AG20443 (cell line): ENCODE data around the gene CBLIF.
"Not testable (repeated sequence)": the region's sequence is repeated elsewhere in the genome, so short reads cannot be mapped to it uniquely, and the experiment has no call there.

Experiments
- DNase-seq: peaks from one replicate; pipeline ENCODE4 v3.0.0; 2012; ENCODE audit warnings: low spot score, mixed read lengths

CBLIF gene

DNA sequence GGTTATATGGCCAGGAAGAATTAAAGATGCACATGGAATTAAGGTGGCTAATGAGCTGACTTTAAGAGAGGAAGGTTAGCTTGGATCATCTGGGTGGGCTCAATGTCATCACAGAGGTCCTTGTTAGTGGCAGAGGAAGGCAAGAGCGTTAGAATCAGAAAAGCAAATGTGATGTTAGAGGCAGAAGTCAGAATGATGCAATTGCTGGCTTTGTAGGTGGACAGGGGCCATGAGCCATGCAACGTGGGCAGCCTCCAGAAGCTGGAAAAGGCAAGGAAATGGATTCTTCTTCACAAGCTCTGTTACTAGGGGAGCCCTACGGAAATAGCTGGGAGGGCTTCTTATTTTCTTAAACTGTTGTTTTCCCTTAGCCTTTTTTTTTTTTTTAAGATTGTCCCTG lies 2.3 kb upstream of the CBLIF start:
- no peak for DNase-seq

- DNase-seq, result no peak
These were observed 1.3 kb upstream of the CBLIF start for GRCh38 chr11:59846556-59846955.

DNA sequence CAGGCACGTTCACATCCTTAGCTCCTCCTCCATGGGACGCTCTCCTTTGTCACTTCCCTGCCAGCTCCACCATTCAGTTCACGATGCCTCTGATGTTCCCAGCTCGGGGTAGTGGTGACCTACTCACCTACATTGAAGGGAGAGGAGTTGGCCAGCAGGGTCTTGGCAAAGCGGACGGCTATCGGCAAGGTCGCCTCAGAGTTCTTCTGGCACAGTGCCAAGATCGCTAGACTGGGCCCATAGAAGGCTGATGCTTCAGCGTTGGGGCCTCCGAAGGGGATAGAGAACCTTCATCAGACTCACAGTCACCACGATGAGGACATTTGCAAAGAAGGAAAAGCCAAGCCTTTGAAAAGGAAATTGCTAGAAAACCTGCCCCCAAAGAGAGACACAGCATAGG lies 3.0 kb downstream of the CBLIF start:
- no peak for DNase-seq

GRCh38 chr11:59841514-59841913 lies 3.8 kb downstream of the CBLIF start:
- DNase-seq, result no peak

DNA sequence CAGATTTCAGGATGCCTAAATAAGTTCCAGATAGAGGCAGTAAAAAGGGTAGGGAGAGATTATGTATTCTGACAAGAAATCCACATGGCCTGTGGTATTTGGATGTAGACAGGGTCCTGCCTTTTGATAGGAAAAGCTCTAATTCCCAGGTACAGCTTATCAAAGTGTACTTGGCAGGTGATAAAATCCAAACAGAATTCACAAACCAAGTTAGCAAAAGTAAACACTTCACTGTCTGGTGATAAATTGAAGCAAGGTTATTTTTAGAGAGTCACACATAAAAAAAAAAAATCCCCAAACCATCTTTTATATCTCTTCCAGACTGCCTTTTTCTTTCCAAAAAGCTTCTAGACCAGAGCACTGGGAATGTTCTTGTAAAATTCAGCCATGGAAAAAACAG lies 5.7 kb downstream of the CBLIF start:
- DNase-seq, result no peak

DNA sequence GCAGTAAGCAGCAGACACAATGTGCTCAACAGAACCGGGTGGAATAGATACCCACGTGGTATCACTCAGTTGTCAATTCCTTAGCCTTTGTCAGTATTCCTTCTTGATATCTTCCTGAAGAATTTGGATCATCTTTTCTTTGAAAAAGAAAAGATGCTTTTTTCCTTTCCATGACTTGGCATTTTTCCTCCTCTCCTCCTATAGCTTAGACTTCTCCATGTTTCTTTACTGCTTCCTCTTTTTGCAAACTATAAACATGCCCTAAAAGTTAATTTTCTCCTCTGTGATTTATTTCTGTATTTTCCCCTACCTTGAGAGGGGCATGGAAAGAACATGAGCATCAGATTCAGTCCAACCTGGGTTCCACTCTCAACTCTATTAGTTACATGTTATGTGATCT lies 11.7 kb downstream of the CBLIF start:
- no peak for DNase-seq

- no peak for DNase-seq
These were observed 15.9 kb downstream of the CBLIF start for GRCh38 chr11:59829358-59829757.

GRCh38 chr11:59822989-59823566 lies 22.2 kb downstream of the CBLIF start:
- peak; percentile 68 for DNase-seq

DNA sequence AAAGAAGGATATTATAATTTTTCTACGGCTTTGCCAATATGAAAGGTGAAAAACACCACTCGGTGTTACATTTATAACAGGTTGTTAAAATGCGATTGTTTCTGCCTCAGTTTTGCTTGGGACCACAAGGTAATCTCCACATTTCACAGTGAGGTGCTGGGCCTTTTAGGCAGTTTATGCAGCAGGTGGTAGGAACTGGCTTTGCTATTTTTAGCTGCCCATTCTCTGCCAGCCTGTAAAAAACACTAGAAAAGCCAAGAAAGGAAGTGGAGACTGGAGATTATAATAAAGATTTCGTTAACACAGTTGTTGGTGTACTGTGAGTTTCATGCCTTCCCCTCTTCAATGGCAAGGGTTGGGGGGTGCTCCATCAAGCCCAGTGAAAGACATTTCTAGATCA lies 26.7 kb downstream of the CBLIF start:
- DNase-seq, result no peak

GRCh38 chr11:59816434-59816833 lies 28.9 kb downstream of the CBLIF start:
- not testable (repeated sequence) for DNase-seq

DNA sequence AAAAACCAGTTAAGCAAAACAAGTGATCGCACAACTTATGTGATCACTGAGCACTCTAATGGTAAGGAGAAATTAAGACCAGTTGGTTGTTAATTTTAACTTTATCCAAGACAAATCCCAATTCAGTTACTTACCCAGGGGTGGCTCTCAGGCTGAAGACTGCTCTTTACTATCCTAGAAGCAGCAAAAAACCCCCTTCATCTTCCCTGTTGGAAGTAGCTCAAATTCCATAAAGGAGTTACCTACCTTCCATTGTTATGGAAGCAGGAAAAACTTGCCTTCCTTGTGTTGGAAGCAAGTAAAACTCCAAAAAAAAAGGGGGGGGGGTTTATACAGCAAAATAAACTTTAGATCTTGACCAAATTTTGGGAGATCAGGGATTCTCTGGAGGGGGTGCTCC lies 29.5 kb downstream of the CBLIF start:
- no peak for DNase-seq

- DNase-seq, result no peak
These were observed 31.3 kb downstream of the CBLIF start for GRCh38 chr11:59814021-59814420.

GRCh38 chr11:59813364-59813763 lies 31.9 kb downstream of the CBLIF start:
- no peak for DNase-seq

- no peak for DNase-seq
These were observed 33.1 kb downstream of the CBLIF start for GRCh38 chr11:59812220-59812619.

- no peak for DNase-seq
These were observed 34.4 kb downstream of the CBLIF start for GRCh38 chr11:59810911-59811259.

DNA sequence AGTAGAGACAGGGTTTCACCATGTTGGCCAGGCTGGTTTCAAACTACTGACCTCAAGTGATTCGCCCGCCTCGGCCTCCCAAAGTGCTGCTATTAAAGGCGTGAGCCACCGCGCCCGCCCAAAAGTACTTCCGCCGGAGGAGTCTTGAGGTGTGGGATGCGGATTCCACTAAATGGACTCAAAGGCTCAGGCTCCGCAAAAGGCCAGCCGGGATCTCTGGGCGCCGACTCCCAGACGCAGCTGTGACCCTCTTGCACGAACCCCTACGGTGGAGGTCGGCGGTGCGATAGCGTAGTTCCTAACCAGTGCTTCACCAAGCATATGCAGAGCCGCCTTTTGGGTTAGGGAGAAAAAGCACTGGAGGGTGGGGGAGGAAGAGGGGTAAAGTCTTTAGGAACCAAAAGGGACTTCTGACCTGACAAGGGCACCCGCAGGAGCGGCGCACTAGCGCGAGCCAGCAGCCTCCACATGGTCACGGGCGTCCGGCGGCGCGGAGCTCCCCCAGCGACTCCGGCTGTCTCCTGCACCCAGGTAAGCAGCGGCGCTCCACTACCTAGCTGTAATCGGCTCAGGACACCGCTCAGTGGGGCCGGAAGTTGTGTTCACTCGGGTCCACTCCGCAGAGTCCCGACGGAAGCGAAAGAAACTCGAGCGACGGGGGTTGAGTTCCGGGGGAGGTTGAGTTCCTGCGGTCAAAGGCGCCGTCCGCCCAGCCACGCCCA lies 34.9 kb downstream of the CBLIF start, which contains the start of gene MRPL16:
MRPL16 (minus strand) TSS at position 590 of the 722 bp plus-strand sequence; CDS start at position 470, 120 bp downstream.
- peak; percentile 95 for DNase-seq

- DNase-seq, result no peak
These were observed 38.2 kb downstream of the CBLIF start for GRCh38 chr11:59807047-59807610.

DNA sequence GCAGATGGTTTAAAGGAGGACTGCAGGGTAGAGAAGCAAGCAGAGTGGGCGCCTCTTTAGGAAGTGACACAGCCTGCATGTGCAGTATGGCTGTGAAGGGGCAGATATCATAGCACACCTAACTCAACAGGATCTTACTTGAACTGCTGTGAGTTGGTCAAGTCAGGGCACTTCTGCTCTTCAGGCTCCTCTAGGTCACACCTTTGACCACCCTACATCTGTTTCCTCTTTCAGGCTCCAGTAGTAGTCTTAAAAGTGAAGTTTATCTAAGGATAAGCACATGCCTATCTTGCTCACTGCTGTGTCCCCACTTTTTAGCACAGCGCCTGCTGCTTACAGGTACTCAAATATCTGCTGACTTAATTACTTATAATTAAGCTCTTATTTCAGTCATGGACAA lies 41.2 kb downstream of the CBLIF start:
- no peak for DNase-seq

GRCh38 chr11:59802639-59803176 lies 42.6 kb downstream of the CBLIF start:
- DNase-seq, result peak; percentile 62

DNA sequence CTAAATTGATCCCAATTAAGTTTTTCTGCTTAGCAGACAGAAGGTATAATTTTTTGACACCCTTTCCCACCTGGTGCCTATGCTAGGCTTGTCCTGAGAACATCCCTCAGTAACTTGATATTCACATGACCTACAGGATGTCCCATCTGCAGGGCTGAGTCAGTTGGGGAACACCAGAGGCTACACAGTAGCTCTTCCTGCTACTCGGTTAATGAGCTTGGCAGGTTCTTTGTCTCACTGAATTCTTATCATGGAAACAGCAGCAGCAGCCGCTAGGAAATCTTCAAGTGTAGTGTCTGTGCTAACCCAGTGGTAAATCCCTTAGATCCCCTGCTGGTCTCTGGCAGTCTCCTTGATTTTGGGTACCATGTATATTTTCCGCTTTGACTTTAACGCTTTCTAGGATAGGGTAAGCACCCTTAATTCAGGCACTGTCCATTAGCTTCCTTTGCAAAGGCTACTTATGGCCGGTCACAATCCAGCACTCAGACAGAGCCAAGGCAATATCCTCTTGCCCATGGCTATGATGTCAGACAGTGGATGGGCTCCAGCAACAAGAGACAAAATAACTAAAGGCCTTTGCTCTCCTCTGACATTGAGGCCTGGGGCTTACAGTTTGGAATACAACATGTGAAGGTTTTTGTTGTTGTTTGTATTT lies 43.2 kb downstream of the CBLIF start:
- DNase-seq, result peak; percentile 59

GRCh38 chr11:59801160-59801706 lies 44.1 kb downstream of the CBLIF start:
- no peak for DNase-seq

DNA sequence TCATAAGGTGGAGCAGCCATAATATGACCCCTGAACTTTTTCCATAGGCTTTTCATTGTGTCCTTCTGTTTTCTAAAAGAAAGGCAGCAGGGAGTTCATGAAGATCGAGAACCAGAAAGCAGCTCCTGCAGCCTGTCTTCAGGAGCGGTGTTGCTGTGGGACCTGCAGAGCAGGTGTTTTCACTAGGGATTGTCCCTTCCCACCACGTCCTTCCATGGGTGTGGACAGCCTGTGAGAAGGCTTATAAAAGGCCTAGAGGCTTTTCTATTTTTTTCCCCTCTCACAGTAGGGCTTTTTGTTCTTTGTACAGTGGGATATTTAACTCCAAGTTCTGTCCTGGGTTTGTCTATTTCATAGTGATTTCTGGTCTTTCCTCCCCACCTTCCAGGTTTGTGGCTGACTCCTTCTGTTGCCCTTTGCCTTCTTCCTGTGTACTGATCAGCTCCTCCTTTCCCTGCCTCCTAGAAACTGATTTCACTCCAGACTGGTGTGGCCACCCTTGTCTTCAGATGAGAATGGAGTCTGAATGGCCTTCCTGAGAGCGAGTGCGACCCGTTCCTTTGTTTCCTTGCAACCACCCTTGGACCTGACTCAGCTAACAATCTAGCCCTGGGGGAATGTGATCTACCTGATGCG lies 44.8 kb downstream of the CBLIF start:
- no peak for DNase-seq
